Osteocyte (in vitro differentiated cells): ENCODE measurements around the gene UVSSA. TPM values are rescaled to one million over a fixed set of nuclear protein-coding genes. Genes with fewer than 3 reads are reported as not detected.

ENCODE experiments used
- DNase-seq: peaks from one replicate; pipeline ENCODE4 v3.0.0; 2021; ENCODE audit warnings: mixed read lengths; ENCODE audit not compliant: unreplicated experiment; ENCODE audit errors: extremely low spot score
- H3K27ac Mint-ChIP-seq: one replicate; pipeline ENCODE4 v1.8.0; 2021; ENCODE audit warnings: mild to moderate bottlenecking, mixed read lengths; ENCODE audit not compliant: unreplicated experiment
- H3K27me3 Mint-ChIP-seq: one replicate; pipeline ENCODE4 v1.8.0; 2021; ENCODE audit warnings: mixed read lengths; ENCODE audit not compliant: unreplicated experiment
- H3K36me3 Mint-ChIP-seq: one replicate; pipeline ENCODE4 v1.8.0; 2021; ENCODE audit warnings: mixed read lengths; ENCODE audit not compliant: unreplicated experiment
- H3K4me1 Mint-ChIP-seq: one replicate; pipeline ENCODE4 v1.8.0; 2021; ENCODE audit warnings: mixed read lengths; ENCODE audit not compliant: unreplicated experiment
- H3K4me3 Mint-ChIP-seq: one replicate; pipeline ENCODE4 v1.8.0; 2021; ENCODE audit warnings: mild to moderate bottlenecking, moderate library complexity, mixed read lengths; ENCODE audit not compliant: unreplicated experiment
- H3K9me3 Mint-ChIP-seq: one replicate; pipeline ENCODE4 v1.8.0; 2021; ENCODE audit warnings: mixed read lengths; ENCODE audit not compliant: unreplicated experiment
- CTCF ChIP-seq: fragments of 200-600 bp; sonication (generic); IDR thresholded peaks from 2 replicates; pipeline ENCODE4 v1.5.0; 2021; ENCODE audit warnings: antibody characterized with exemption, mild to moderate bottlenecking, moderate library complexity
- total RNA-seq: library from RNA; stranded (reverse); gene quantifications from 2 replicates; pipeline ENCODE4 v1.2.1, GENCODE V29; 2021

Gene UVSSA
- total RNA-seq, 1 donor from 2014 or later, result 26.7 TPM

- Mint-ChIP-seq H3K9me3 (no peaks in the 10 kb centered on the region), H3K27me3 (no peaks in the 10 kb centered on the region), H3K36me3 (no peaks in the 10 kb centered on the region), H3K27ac (no peak overlapping the region), H3K4me1 (no peaks in the 10 kb centered on the region), H3K4me3 (no peak overlapping the region)
- DNase-seq, result no peak
- no peak for TF ChIP-seq CTCF
Measured at GRCh38 chr4:1380368-1381151, 33.6 kb downstream of the UVSSA start.

GRCh38 chr4:1381181-1381621, 34.2 kb downstream of the UVSSA start:
- H3K4me3 Mint-ChIP-seq, result no peak overlapping the region
- H3K9me3 Mint-ChIP-seq, result no peaks in the 10 kb centered on the region
- H3K36me3 Mint-ChIP-seq, result peaks cover under 1% of the 10 kb centered on the region
- TF ChIP-seq CTCF, result no peak
- H3K27me3 Mint-ChIP-seq, result no peaks in the 10 kb centered on the region
- no peak for DNase-seq
- no peak overlapping the region for H3K27ac Mint-ChIP-seq
- no peaks in the 10 kb centered on the region for H3K4me1 Mint-ChIP-seq

- no peak for DNase-seq
- TF ChIP-seq CTCF, result no peak
- Mint-ChIP-seq H3K9me3 (no peaks in the 10 kb centered on the region), H3K27me3 (no peaks in the 10 kb centered on the region), H3K27ac (no peak overlapping the region), H3K4me3 (no peak overlapping the region), H3K4me1 (no peaks in the 10 kb centered on the region), H3K36me3 (peaks cover 6% of the 10 kb centered on the region)
Measured at GRCh38 chr4:1381944-1382541, 35.0 kb downstream of the UVSSA start.

- DNase-seq, result no peak
- H3K36me3 Mint-ChIP-seq, result peaks cover 13% of the 10 kb centered on the region
- TF ChIP-seq CTCF, result no peak
- H3K27ac Mint-ChIP-seq, result no peak overlapping the region
- no peaks in the 10 kb centered on the region for H3K27me3 Mint-ChIP-seq
- H3K4me1 Mint-ChIP-seq, result no peaks in the 10 kb centered on the region
- peaks cover 6% of the 10 kb centered on the region for H3K9me3 Mint-ChIP-seq
- no peak overlapping the region for H3K4me3 Mint-ChIP-seq
Measured at GRCh38 chr4:1382776-1383727, 36.0 kb downstream of the UVSSA start.
